ENCODE data around the gene KAZN. TPM values are rescaled to one million over a fixed set of nuclear protein-coding genes. Genes with fewer than 3 reads are reported as not detected.

KAZN gene
- total and polyA plus RNA-seq, 2 of the 8 experiments (the other 6 are each of a cell fraction or from before 2014, with no cell fraction given), result 3.7 to 11.8 TPM

GRCh38 chr1:15002325-15002724, 403.8 kb downstream of the KAZN start:
- Histone ChIP-seq H3K36me3 (ENCODE audit: control insufficient read depth in 2 of 4, insufficient read depth in 4 of 4, low read length in 3 of 4) (no peaks in the 10 kb centered on the region), H3K23me2 (ENCODE audit: low read depth, low read length) (no peaks in the 10 kb centered on the region; the same call in 1 of the 2 replicates), H4K8ac (ENCODE audit: extremely low read depth, insufficient read depth, low read length) (no peak overlapping the region), H2AFZ (ENCODE audit: low read length) (no peak overlapping the region), H3K79me2 (ENCODE audit: control insufficient read depth in 1 of 2, insufficient read depth in 2 of 2, low read length in 2 of 2) (no peaks in the 10 kb centered on the region), H3K4me3 (ENCODE audit: extremely low read depth in 1 of 4, insufficient read depth in 2 of 4, low read depth in 3 of 4, low read length in 4 of 4) (no peak overlapping the region), H2BK120ac (replicated peaks; ENCODE audit: low read depth, low read length) (no peak overlapping the region), H2BK15ac (ENCODE audit: low read length) (no peak overlapping the region), H3K23ac (ENCODE audit: insufficient read length) (no peak overlapping the region), H3K4me2 (ENCODE audit: insufficient read depth in 1 of 2, low read depth in 2 of 2, low read length in 2 of 2) (no peak overlapping the region), H3K4ac (replicated peaks; ENCODE audit: insufficient read length, low read depth, low read length) (no peak overlapping the region), H3K14ac (ENCODE audit: insufficient read length) (no peak overlapping the region), H4K91ac (replicated peaks; ENCODE audit: insufficient read length, low read length) (no peak overlapping the region), H3K27ac (ENCODE audit: low read depth, low read length) (no peak overlapping the region; the same call in 1 of the 2 replicates), H2BK20ac (ENCODE audit: low read length) (no peak overlapping the region), H3K9ac (replicated peaks in 1 of 4; ENCODE audit: extremely low read depth in 1 of 4, low read depth in 3 of 4, low read length in 3 of 4) (no peak overlapping the region), H3K4me1 (replicated peaks in 1 of 4; ENCODE audit: control insufficient read depth in 3 of 4, insufficient read depth in 4 of 4, low read length in 3 of 4) (no peaks in the 10 kb centered on the region), H2AK5ac (ENCODE audit: low read depth, low read length) (no peak overlapping the region; the same call in 1 of the 2 replicates), H2BK5ac (ENCODE audit: low read depth, low read length) (no peak overlapping the region), H3K18ac (ENCODE audit: extremely low read depth, low read length) (no peak overlapping the region), H4K20me1 (replicated peaks in 1 of 2; ENCODE audit: control insufficient read depth in 1 of 2, insufficient read depth in 2 of 2, low read length in 2 of 2) (no peaks in the 10 kb centered on the region), H3K9me3 (ENCODE audit: insufficient read depth in 2 of 2, low read depth in 1 of 2, low read length in 1 of 2) (no peaks in the 10 kb centered on the region), H3K79me1 (ENCODE audit: low read depth, low read length) (no peaks in the 10 kb centered on the region), H2BK12ac (ENCODE audit: low read depth, low read length) (no peak overlapping the region), H4K5ac (ENCODE audit: insufficient read length, low read depth, low read length) (no peak overlapping the region), H3K56ac (replicated peaks; ENCODE audit: insufficient read length, low read depth, low read length) (no peak overlapping the region), H3K27me3 (replicated peaks in 1 of 4; ENCODE audit: control insufficient read depth in 3 of 4, extremely low read depth in 1 of 4, insufficient read depth in 3 of 4, low read length in 3 of 4) (no peaks in the 10 kb centered on the region)
- WGBS, 2 experiments (ENCODE audit: extremely low coverage in 1 of 2, insufficient coverage in 1 of 2, insufficient read length in 1 of 2, insufficient replicate concordance in 2 of 2, low coverage in 1 of 2, low lambda C conversion rate in 2 of 2, missing lambda C conversion rate in 1 of 2), result 89% methylated on average over 9 of the region's 9 CpGs; no CpG with 5 or more reads in 1 of the 2 experiments
- no peak for FAIRE-seq
- TF ChIP-seq TBP (IDR thresholded peaks at IDR 0.05; ENCODE audit: low read depth, low read length) (no peak), SIRT6 (IDR thresholded peaks at IDR 0.05; ENCODE audit: low read length) (no peak), PHF8 (conservative IDR thresholded peaks at IDR 0.05; ENCODE audit: low read depth, low read length) (no peak), TEAD4 (IDR thresholded peaks at IDR 0.05; ENCODE audit: low read depth, low read length) (no peak), RXRA (IDR thresholded peaks at IDR 0.05; ENCODE audit: insufficient read depth, low read depth, low read length) (no peak), MAFK (IDR thresholded peaks at IDR 0.05; ENCODE audit: low read depth, low read length) (no peak), CBX8 (IDR thresholded peaks at IDR 0.05; ENCODE audit: borderline replicate concordance, low read depth, low read length) (no peak), MAX (IDR thresholded peaks at IDR 0.05) (no peak)
- POLR2A ChIA-PET (ENCODE audit: partially characterized antibody), result interaction anchor here (1.0 kb wide), 1 partner anchor 24 kb away, joined by 3 read pairs; no protein-coding TSS in a partner anchor
- no peak for DNase-seq (ENCODE audit: low read depth in 1 of 2, low spot score in 2 of 2)
- CTCF ChIA-PET (ENCODE audit: partially characterized antibody), result interaction anchor here (0.6 to 3.3 kb wide), 3 partner anchors 25 to 87 kb away, joined by 3 to 17 read pairs (median 4); no protein-coding TSS in a partner anchor
